Suprapubic skin (tissue), 4 donors: ENCODE data around the gene MAP7.

Experiments used
- CTCF ChIP-seq, 2 donors: fragments of 200-600 bp in 1 of 2; fragments of 450-650 bp in 1 of 2; sonication (generic) in 1 of 2; IDR thresholded peaks; one replicate each; pipeline ENCODE4 v1.5.1; 2016 to 2019; ENCODE audit warnings: antibody characterized with exemption in 2 of 2, mild to moderate bottlenecking in 1 of 2, moderate library complexity in 1 of 2
- POLR2A ChIP-seq, 2 donors: fragments of 450-650 bp; IDR thresholded peaks; one replicate each; pipeline ENCODE4 v1.6.1; 2017; ENCODE audit warnings: antibody characterized with exemption in 2 of 2, mild to moderate bottlenecking in 2 of 2, moderate library complexity in 2 of 2
- POLR2AphosphoS5 ChIP-seq, 3 donors: sonication (generic); formaldehyde crosslinking; IDR thresholded peaks; one replicate each; pipeline ENCODE4 v1.6.1; 2017; ENCODE audit warnings: antibody characterized with exemption in 3 of 3

DNA sequence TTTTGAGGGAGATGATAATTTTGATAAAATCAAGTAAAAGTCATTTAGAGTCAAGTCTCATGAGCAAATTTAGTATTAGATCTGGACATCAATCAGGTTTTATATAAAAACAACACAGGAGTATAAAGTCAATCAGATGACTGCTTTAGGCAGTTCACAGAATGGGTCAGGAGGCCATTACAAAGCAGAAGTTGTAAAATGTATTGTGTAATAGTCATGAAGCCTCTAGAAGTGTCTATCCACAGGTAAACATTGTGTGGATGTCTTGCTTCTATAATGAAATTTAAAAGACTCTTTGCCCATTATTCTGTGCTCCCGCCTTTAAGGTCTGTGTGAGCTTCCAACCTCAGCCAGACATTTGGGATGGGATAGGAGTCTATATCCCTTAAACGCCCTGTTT is 28.8 kb downstream of the MAP7 start:
- TF ChIP-seq POLR2AphosphoS5 (IDR thresholded peaks at IDR 0.05) = no peak
- no peak for TF ChIP-seq CTCF (IDR thresholded peaks at IDR 0.05)
- TF ChIP-seq POLR2A (IDR thresholded peaks at IDR 0.05) = no peak
